HepG2 (cell line): ENCODE measurements around the gene NSD1. TPM values are rescaled to one million over a fixed set of nuclear protein-coding genes. Genes with fewer than 3 reads are reported as not detected.

Experiments used
- BCL6 ChIP-seq: IDR thresholded peaks from 2 replicates; pipeline ENCODE4 v1.6.1; 2016; ENCODE audit warnings: missing genetic modification reagents, missing compliant biosample characterization
- FOXP1 ChIP-seq, 2 experiments: fragments of 450-650 bp in 1 of 2; IDR thresholded peaks; 2 replicates each; pipeline ENCODE4 v1.6.1; 2017 to 2018; ENCODE audit warnings: antibody characterized with exemption in 1 of 2
- GZF1 ChIP-seq: sonication (generic); formaldehyde crosslinking; IDR thresholded peaks from 2 replicates; pipeline ENCODE4 v1.5.1; 2020; ENCODE audit warnings: mild to moderate bottlenecking, missing genetic modification reagents
- HOXA5 ChIP-seq: sonication (generic); formaldehyde crosslinking; IDR thresholded peaks from 2 replicates; pipeline ENCODE4 v1.4.0; 2020; ENCODE audit warnings: missing genetic modification reagents
- JUNB ChIP-seq: sonication (generic); formaldehyde crosslinking; IDR thresholded peaks from 2 replicates; pipeline ENCODE4 v1.8.0; 2022; ENCODE audit warnings: missing genetic modification reagents, mild to moderate bottlenecking, borderline replicate concordance
- JUND ChIP-seq: sonication (generic); formaldehyde crosslinking; IDR thresholded peaks from 2 replicates; pipeline ENCODE4 v1.8.0; 2022; ENCODE audit warnings: mild to moderate bottlenecking, missing genetic modification reagents
- PHB2 ChIP-seq: fragments of 450-650 bp; IDR thresholded peaks from 2 replicates; pipeline ENCODE4 v1.6.1; 2018; ENCODE audit not compliant: partially characterized antibody
- SALL1 ChIP-seq: sonication (generic); formaldehyde crosslinking; IDR thresholded peaks from 2 replicates; pipeline ENCODE4 v1.8.0; 2022; ENCODE audit warnings: mild to moderate bottlenecking, missing genetic modification reagents
- U2AF1 ChIP-seq: fragments of 200-400 bp; formaldehyde crosslinking; optimal IDR thresholded peaks from 2 replicates; pipeline ENCODE3; 2017; ENCODE audit warnings: mild to moderate bottlenecking, low read depth, low read length
- ZNF547 ChIP-seq: sonication (generic); formaldehyde crosslinking; IDR thresholded peaks from 2 replicates; pipeline ENCODE4 v1.5.1; 2020; ENCODE audit warnings: mild to moderate bottlenecking, missing genetic modification reagents
- ZNF746 ChIP-seq: sonication (generic); formaldehyde crosslinking; IDR thresholded peaks from 2 replicates; pipeline ENCODE4 v1.8.0; 2022; ENCODE audit warnings: mild to moderate bottlenecking, missing genetic modification reagents
- polyA plus RNA-seq, 8 experiments: library from polyadenylated mRNA; depleted of rRNA in 3 of 8; stranded (reverse) in 7 of 8; unstranded in 1 of 8; fragments of >200 nt; fragmentation: Illumina TruSeq in 4 of 8; extraction: Trizol in 4 of 8; gene quantifications; 2 replicates each; pipeline versions ENCODE4 v1.2.1 to v1.2.3, GENCODE V29; 2011 to 2016; ENCODE audit warnings: low read depth in 4 of 8, missing spikeins in 1 of 8, mixed read lengths in 1 of 8; ENCODE audit not compliant: insufficient read depth in 1 of 8
- total RNA-seq, 5 experiments: library from RNA; depleted of rRNA; stranded (reverse); fragments of >200 nt; fragmentation: Illumina TruSeq; extraction: Trizol; gene quantifications; 2 replicates each; pipeline ENCODE4 v1.2.3, GENCODE V29; 2016; ENCODE audit warnings: low read depth in 1 of 5
- TF ChIP-seq, protein P1 (sequence below): IDR thresholded peaks from 2 replicates; pipeline ENCODE4 v1.4.0; 2020; ENCODE audit warnings: mild to moderate bottlenecking, missing genetic modification reagents
- TF ChIP-seq, protein P2 (sequence below): sonication (generic); formaldehyde crosslinking; IDR thresholded peaks from 2 replicates; pipeline ENCODE4 v1.5.0; 2020; ENCODE audit warnings: mild to moderate bottlenecking, missing genetic modification reagents
- TF ChIP-seq, protein P3 (sequence below): sonication (generic); formaldehyde crosslinking; conservative IDR thresholded peaks from 2 replicates; pipeline ENCODE4 v1.8.1; 2023; ENCODE audit warnings: missing genetic modification reagents
- TF ChIP-seq, protein P4 (sequence below): sonication (generic); formaldehyde crosslinking; IDR thresholded peaks from 2 replicates; pipeline ENCODE4; 2020; ENCODE audit warnings: missing genetic modification reagents, mild to moderate bottlenecking, borderline replicate concordance
- TF ChIP-seq, protein P5 (sequence below): sonication (generic); formaldehyde crosslinking; conservative IDR thresholded peaks from 2 replicates; pipeline ENCODE4 v1.8.0; 2022; ENCODE audit warnings: mild to moderate bottlenecking, moderate library complexity, missing genetic modification reagents

NSD1 gene
- total and polyA plus RNA-seq, 2 of the 13 experiments (the other 11 are each of a cell fraction or from before 2014, with no cell fraction given) = 0.01 to 0.09 TPM

DNA sequence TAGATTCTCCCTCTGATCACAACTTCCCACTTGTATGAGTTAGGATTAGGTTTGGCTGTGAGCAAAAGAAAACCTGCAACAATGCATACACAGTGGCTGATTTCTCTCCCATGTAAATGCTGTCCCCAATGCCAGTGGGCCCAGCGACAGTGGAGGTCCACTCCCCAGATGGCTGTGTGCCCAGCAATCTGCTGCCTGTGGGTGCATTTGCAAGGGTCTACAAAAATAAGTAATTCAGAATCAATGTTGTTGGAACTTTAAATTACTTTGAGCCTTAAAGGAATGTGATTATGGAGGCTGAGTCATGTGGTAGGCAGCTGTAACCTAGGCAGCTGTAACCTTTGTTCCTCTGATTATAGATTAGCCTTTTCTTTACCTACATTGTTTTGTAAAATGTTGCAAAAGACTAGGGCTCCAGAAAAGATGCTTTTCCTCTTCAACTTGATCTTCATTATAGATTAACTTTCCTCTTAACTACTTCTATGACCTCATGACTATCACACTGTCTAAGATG, 192.4 kb downstream of the NSD1 start (continued):
- TF ChIP-seq ZNF746 (CRISPR knock-in tag) (no peak), JUND (CRISPR knock-in tag) (peak; percentile 86), BCL6 (CRISPR knock-in tag) (no peak; the same call in 1 of the 2 replicates), ZNF547 (CRISPR knock-in tag) (no peak), PHB2 (no peak), JUNB (CRISPR knock-in tag) (peak; percentile 80; the same call in 1 of the 2 replicates), GZF1 (CRISPR knock-in tag) (no peak), U2AF1 (no peak), SALL1 (CRISPR knock-in tag) (peak; percentile 65), HOXA5 (CRISPR knock-in tag) (0 out of 2 replicates have a peak, but pooled peaks have one; percentile 16), FOXP1 (IDR thresholded peaks at IDR 0.05) (no peak), FOXP1 (CRISPR knock-in tag; IDR thresholded peaks at IDR 0.05) (no peak)
- TF ChIP-seq, protein P1, sequence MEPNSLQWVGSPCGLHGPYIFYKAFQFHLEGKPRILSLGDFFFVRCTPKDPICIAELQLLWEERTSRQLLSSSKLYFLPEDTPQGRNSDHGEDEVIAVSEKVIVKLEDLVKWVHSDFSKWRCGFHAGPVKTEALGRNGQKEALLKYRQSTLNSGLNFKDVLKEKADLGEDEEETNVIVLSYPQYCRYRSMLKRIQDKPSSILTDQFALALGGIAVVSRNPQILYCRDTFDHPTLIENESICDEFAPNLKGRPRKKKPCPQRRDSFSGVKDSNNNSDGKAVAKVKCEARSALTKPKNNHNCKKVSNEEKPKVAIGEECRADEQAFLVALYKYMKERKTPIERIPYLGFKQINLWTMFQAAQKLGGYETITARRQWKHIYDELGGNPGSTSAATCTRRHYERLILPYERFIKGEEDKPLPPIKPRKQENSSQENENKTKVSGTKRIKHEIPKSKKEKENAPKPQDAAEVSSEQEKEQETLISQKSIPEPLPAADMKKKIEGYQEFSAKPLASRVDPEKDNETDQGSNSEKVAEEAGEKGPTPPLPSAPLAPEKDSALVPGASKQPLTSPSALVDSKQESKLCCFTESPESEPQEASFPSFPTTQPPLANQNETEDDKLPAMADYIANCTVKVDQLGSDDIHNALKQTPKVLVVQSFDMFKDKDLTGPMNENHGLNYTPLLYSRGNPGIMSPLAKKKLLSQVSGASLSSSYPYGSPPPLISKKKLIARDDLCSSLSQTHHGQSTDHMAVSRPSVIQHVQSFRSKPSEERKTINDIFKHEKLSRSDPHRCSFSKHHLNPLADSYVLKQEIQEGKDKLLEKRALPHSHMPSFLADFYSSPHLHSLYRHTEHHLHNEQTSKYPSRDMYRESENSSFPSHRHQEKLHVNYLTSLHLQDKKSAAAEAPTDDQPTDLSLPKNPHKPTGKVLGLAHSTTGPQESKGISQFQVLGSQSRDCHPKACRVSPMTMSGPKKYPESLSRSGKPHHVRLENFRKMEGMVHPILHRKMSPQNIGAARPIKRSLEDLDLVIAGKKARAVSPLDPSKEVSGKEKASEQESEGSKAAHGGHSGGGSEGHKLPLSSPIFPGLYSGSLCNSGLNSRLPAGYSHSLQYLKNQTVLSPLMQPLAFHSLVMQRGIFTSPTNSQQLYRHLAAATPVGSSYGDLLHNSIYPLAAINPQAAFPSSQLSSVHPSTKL = peak; percentile 72; the same call in 1 of the 2 replicates
- TF ChIP-seq, protein P2, sequence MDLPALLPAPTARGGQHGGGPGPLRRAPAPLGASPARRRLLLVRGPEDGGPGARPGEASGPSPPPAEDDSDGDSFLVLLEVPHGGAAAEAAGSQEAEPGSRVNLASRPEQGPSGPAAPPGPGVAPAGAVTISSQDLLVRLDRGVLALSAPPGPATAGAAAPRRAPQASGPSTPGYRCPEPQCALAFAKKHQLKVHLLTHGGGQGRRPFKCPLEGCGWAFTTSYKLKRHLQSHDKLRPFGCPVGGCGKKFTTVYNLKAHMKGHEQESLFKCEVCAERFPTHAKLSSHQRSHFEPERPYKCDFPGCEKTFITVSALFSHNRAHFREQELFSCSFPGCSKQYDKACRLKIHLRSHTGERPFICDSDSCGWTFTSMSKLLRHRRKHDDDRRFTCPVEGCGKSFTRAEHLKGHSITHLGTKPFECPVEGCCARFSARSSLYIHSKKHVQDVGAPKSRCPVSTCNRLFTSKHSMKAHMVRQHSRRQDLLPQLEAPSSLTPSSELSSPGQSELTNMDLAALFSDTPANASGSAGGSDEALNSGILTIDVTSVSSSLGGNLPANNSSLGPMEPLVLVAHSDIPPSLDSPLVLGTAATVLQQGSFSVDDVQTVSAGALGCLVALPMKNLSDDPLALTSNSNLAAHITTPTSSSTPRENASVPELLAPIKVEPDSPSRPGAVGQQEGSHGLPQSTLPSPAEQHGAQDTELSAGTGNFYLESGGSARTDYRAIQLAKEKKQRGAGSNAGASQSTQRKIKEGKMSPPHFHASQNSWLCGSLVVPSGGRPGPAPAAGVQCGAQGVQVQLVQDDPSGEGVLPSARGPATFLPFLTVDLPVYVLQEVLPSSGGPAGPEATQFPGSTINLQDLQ (CRISPR knock-in tag) = no peak
- TF ChIP-seq, protein P3, sequence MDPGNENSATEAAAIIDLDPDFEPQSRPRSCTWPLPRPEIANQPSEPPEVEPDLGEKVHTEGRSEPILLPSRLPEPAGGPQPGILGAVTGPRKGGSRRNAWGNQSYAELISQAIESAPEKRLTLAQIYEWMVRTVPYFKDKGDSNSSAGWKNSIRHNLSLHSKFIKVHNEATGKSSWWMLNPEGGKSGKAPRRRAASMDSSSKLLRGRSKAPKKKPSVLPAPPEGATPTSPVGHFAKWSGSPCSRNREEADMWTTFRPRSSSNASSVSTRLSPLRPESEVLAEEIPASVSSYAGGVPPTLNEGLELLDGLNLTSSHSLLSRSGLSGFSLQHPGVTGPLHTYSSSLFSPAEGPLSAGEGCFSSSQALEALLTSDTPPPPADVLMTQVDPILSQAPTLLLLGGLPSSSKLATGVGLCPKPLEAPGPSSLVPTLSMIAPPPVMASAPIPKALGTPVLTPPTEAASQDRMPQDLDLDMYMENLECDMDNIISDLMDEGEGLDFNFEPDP (CRISPR knock-in tag) = no peak
- TF ChIP-seq, protein P4, sequence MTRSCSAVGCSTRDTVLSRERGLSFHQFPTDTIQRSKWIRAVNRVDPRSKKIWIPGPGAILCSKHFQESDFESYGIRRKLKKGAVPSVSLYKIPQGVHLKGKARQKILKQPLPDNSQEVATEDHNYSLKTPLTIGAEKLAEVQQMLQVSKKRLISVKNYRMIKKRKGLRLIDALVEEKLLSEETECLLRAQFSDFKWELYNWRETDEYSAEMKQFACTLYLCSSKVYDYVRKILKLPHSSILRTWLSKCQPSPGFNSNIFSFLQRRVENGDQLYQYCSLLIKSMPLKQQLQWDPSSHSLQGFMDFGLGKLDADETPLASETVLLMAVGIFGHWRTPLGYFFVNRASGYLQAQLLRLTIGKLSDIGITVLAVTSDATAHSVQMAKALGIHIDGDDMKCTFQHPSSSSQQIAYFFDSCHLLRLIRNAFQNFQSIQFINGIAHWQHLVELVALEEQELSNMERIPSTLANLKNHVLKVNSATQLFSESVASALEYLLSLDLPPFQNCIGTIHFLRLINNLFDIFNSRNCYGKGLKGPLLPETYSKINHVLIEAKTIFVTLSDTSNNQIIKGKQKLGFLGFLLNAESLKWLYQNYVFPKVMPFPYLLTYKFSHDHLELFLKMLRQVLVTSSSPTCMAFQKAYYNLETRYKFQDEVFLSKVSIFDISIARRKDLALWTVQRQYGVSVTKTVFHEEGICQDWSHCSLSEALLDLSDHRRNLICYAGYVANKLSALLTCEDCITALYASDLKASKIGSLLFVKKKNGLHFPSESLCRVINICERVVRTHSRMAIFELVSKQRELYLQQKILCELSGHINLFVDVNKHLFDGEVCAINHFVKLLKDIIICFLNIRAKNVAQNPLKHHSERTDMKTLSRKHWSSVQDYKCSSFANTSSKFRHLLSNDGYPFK (CRISPR knock-in tag) = no peak
- TF ChIP-seq, protein P5, sequence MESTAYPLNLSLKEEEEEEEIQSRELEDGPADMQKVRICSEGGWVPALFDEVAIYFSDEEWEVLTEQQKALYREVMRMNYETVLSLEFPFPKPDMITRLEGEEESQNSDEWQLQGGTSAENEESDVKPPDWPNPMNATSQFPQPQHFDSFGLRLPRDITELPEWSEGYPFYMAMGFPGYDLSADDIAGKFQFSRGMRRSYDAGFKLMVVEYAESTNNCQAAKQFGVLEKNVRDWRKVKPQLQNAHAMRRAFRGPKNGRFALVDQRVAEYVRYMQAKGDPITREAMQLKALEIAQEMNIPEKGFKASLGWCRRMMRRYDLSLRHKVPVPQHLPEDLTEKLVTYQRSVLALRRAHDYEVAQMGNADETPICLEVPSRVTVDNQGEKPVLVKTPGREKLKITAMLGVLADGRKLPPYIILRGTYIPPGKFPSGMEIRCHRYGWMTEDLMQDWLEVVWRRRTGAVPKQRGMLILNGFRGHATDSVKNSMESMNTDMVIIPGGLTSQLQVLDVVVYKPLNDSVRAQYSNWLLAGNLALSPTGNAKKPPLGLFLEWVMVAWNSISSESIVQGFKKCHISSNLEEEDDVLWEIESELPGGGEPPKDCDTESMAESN (CRISPR knock-in tag) = no peak
